Upper lobe of right lung (tissue), 1 donor: ENCODE results near the gene ADH5. TPM values are rescaled to one million over a fixed set of nuclear protein-coding genes. Genes with fewer than 3 reads are reported as not detected.
"Not testable (repeated sequence)": the region's sequence is repeated elsewhere in the genome, so short reads cannot be mapped to it uniquely, and the experiment has no call there.

ENCODE experiments used
- ATAC-seq: fragments of 200-7000 bp; cut with Tn5 transposase; one replicate; pipeline ENCODE4 v1.9.1; 2020; ENCODE audit warnings: mild to moderate bottlenecking, moderate library complexity
- DNase-seq: peaks from one replicate; pipeline ENCODE4 v3.0.0-alpha.2; 2020
- H3K27ac ChIP-seq: fragments of 200-600 bp; one replicate; pipeline ENCODE4 v1.8.0; 2022
- H3K27me3 ChIP-seq: fragments of 200-600 bp; one replicate; pipeline ENCODE4 v1.8.0; 2022; ENCODE audit warnings: mild to moderate bottlenecking
- H3K36me3 ChIP-seq: fragments of 200-600 bp; one replicate; pipeline ENCODE4 v1.8.0; 2022
- H3K4me1 ChIP-seq: fragments of 200-600 bp; one replicate; pipeline ENCODE4 v1.8.0; 2022
- H3K4me3 ChIP-seq: fragments of 200-600 bp; one replicate; pipeline ENCODE4 v1.8.0; 2022; ENCODE audit warnings: mild to moderate bottlenecking
- H3K9me3 ChIP-seq: fragments of 200-600 bp; one replicate; pipeline ENCODE4 v1.8.0; 2022
- CTCF ChIP-seq: fragments of 200-600 bp; IDR thresholded peaks from one replicate; pipeline ENCODE4 v1.8.0; 2022; ENCODE audit warnings: antibody characterized with exemption
- intact Hi-C: fragments of 100-400 bp; cut with DNase I; formaldehyde crosslinking; loops from one replicate; pipeline ENCODE4 v1.11.0; 2022
- total RNA-seq: library from RNA; stranded (reverse); fragmentation: NEBNext Ultra II Directional; extraction: Animal tissue kit (Norgen Biotek cat#: 25700); gene quantifications from one replicate; pipeline ENCODE4 v1.2.1, GENCODE V29; 2021
- donor health status: DM: no; HTN: yes; CAD: no; lungs with severe emphysema.

Gene ADH5
- total RNA-seq, 1 donor from 2014 or later = 166 TPM

- Histone ChIP-seq H3K27me3 (no peaks in the 10 kb centered on the region), H3K27ac (no peak overlapping the region), H3K4me1 (peaks cover 9% of the 10 kb centered on the region), H3K36me3 (no peaks in the 10 kb centered on the region), H3K4me3 (no peak overlapping the region), H3K9me3 (no peaks in the 10 kb centered on the region)
- ATAC-seq (no peak), DNase-seq (no peak)
- intact Hi-C loops = no loop called here
- no peak for TF ChIP-seq CTCF
Measured at GRCh38 chr4:99027304-99027703, 61.3 kb downstream of the ADH5 start.

GRCh38 chr4:99025506-99025905 lies 63.1 kb downstream of the ADH5 start:
- DNase-seq (no peak), ATAC-seq (no peak)
- Histone ChIP-seq H3K4me3 (no peak overlapping the region), H3K36me3 (no peaks in the 10 kb centered on the region), H3K9me3 (no peaks in the 10 kb centered on the region), H3K27ac (no peak overlapping the region), H3K4me1 (peaks cover 9% of the 10 kb centered on the region), H3K27me3 (no peaks in the 10 kb centered on the region)
- intact Hi-C loops = no loop called here
- TF ChIP-seq CTCF = no peak

GRCh38 chr4:99024481-99025275 lies 63.9 kb downstream of the ADH5 start:
- intact Hi-C loops = no loop called here

GRCh38 chr4:99023800-99024251 lies 64.8 kb downstream of the ADH5 start:
- intact Hi-C loops, ATAC-seq, H3K27ac ChIP-seq: not testable (repeated sequence)

More at GRCh38 chr4:99024481-99025275, 63.9 kb downstream of the ADH5 start:
- no peaks in the 10 kb centered on the region for H3K9me3 ChIP-seq
- H3K4me3 ChIP-seq = no peak overlapping the region
- H3K27me3 ChIP-seq = no peaks in the 10 kb centered on the region
- DNase-seq = no peak
- no peak for TF ChIP-seq CTCF
- peak; percentile 68 for ATAC-seq
- no peak overlapping the region for H3K27ac ChIP-seq
- H3K36me3 ChIP-seq = no peaks in the 10 kb centered on the region
- peaks cover 9% of the 10 kb centered on the region for H3K4me1 ChIP-seq

GRCh38 chr4:99022566-99022965 lies 66.0 kb downstream of the ADH5 start:
- DNase-seq = no peak
- Histone ChIP-seq H3K36me3 (no peaks in the 10 kb centered on the region), H3K27me3 (no peaks in the 10 kb centered on the region), H3K27ac (no peak overlapping the region), H3K4me1 (peaks cover 5% of the 10 kb centered on the region), H3K4me3 (no peak overlapping the region), H3K9me3 (no peaks in the 10 kb centered on the region)
- intact Hi-C loops = no loop called here
- ATAC-seq = no peak
- TF ChIP-seq CTCF = no peak

More at GRCh38 chr4:99023800-99024251, 64.8 kb downstream of the ADH5 start:
- H3K4me1 ChIP-seq, DNase-seq, H3K4me3 ChIP-seq, H3K27me3 ChIP-seq, H3K36me3 ChIP-seq, H3K9me3 ChIP-seq: not testable (repeated sequence)

GRCh38 chr4:99021386-99021785 lies 67.2 kb downstream of the ADH5 start:
- Histone ChIP-seq H3K4me1 (peaks cover 3% of the 10 kb centered on the region), H3K36me3 (no peaks in the 10 kb centered on the region), H3K27me3 (no peaks in the 10 kb centered on the region), H3K9me3 (no peaks in the 10 kb centered on the region), H3K27ac (no peak overlapping the region), H3K4me3 (no peak overlapping the region)
- intact Hi-C loops = no loop called here
- DNase-seq (no peak), ATAC-seq (no peak)
- TF ChIP-seq CTCF = no peak

Other genes with a start within 250 kb of the ADH5 start
- gene EIF4E, start 159.7 kb downstream of the ADH5 start, total RNA-seq = 58.6 TPM
- 30.4 TPM for gene METAP1, start 93.1 kb downstream of the ADH5 start, total RNA-seq
- 0.38 TPM for gene ADH4, start 55.5 kb upstream of the ADH5 start, total RNA-seq
- gene ADH6, start 130.5 kb upstream of the ADH5 start, total RNA-seq = 0.61 TPM
- 3.6 TPM for gene ADH1A, start 202.2 kb upstream of the ADH5 start, total RNA-seq
- 744 TPM for gene ADH1B, start 232.6 kb upstream of the ADH5 start, total RNA-seq